K562 (cell line): ENCODE results near the gene MBP. TPM values are rescaled to one million over a fixed set of nuclear protein-coding genes. Genes with fewer than 3 reads are reported as not detected.
A peak's percentile ranks its signal among the peaks of the same experiment; 100 is the strongest.

ENCODE experiments used
- ATAC-seq: fragments of 200-7000 bp; cut with Tn5 transposase; 3 replicates; pipeline ENCODE4 v1.9.1; 2020; ENCODE audit warnings: moderate library complexity
- BruUV-seq: library from RNA; stranded (reverse); fragments of 400-500 nt; replicated peaks from 2 replicates; lab custom pipeline; 2021; lab: Mats Ljungman, UMichigan
- CTCF ChIA-PET: fragments of 300-600 bp; formaldehyde crosslinking; extraction: SDS; loops from one replicate; lab custom pipeline; 2021; ENCODE audit warnings: low intra/inter-chr PET ratio; lab: Yijun Ruan, JAX
- POLR2A ChIA-PET: fragments of 300-600, 350-650 bp; sonication (Branson Sonifier 250); formaldehyde crosslinking; extraction: SDS; loops from one replicate; lab custom pipeline; 2021; ENCODE audit warnings: antibody characterized with exemption, inconsistent platforms; lab: Yijun Ruan, JAX
- DNase-seq, 4 experiments: peaks; one replicate each; pipeline versions ENCODE4 v3.0.0 to v3.0.0-alpha.2; 2011 to 2018; ENCODE audit warnings: low spot score in 3 of 4, mixed read lengths in 3 of 4; ENCODE audit errors: extremely low read depth in 1 of 4
- FAIRE-seq: peaks from 2 replicates; lab custom pipeline; 2011; peaks lifted over from hg19 to GRCh38; lab: Jason Lieb, UNC
- H2AFZ ChIP-seq: 2 replicates; pipeline ENCODE4 v1.6.0; 2011; ENCODE audit warnings: low read depth, low read length, control low read depth, inconsistent platforms
- H3K27ac ChIP-seq: fragments of 200-600 bp; 3 replicates; pipeline ENCODE4 v1.8.0; 2011; ENCODE audit warnings: low read depth, mild to moderate bottlenecking, control low read depth, inconsistent platforms, low read length, moderate library complexity, mixed read lengths; ENCODE audit errors: extremely low read depth
- H3K27me3 ChIP-seq, 2 experiments: fragments of 300-600 bp in 1 of 2; 2 replicates in 1 of 2; 3 replicates in 1 of 2; pipeline versions ENCODE4 v1.6.0 to v1.8.0; 2011; ENCODE audit warnings: inconsistent platforms in 2 of 2, low read length in 2 of 2, mild to moderate bottlenecking in 1 of 2, mixed read lengths in 1 of 2, moderate library complexity in 1 of 2; ENCODE audit not compliant: control insufficient read depth in 2 of 2, insufficient read depth in 2 of 2
- H3K36me3 ChIP-seq: fragments of 300-600 bp; 3 replicates; pipeline ENCODE4 v1.8.0; 2011; ENCODE audit warnings: mild to moderate bottlenecking, low read length, inconsistent platforms; ENCODE audit not compliant: control insufficient read depth, insufficient read depth
- H3K4me1 ChIP-seq, 2 experiments: fragments of 200-600 bp in 1 of 2; replicated peaks in 1 of 2; 2 replicates in 1 of 2; 3 replicates in 1 of 2; pipeline versions ENCODE4 v1.5.1 to v1.8.0; 2011; ENCODE audit warnings: inconsistent platforms in 2 of 2, low read length in 2 of 2, mild to moderate bottlenecking in 1 of 2, mixed read lengths in 1 of 2, moderate library complexity in 1 of 2; ENCODE audit not compliant: control insufficient read depth in 2 of 2, insufficient read depth in 2 of 2
- H3K4me2 ChIP-seq: 2 replicates; pipeline ENCODE4 v1.6.1; 2011; ENCODE audit warnings: low read length, control low read depth, inconsistent platforms, mixed read lengths; ENCODE audit not compliant: insufficient read depth
- H3K4me3 ChIP-seq: fragments of 200-600 bp; sonication (generic), shearing (Covaris generic); 2 replicates; pipeline ENCODE4 v1.5.1; 2016; ENCODE audit warnings: control low read depth, inconsistent platforms
- H3K79me2 ChIP-seq: fragments of 200-600 bp; 3 replicates; pipeline ENCODE4 v1.8.0; 2011; ENCODE audit warnings: low read length, inconsistent platforms; ENCODE audit not compliant: control insufficient read depth, insufficient read depth
- H3K9ac ChIP-seq, 2 experiments: 2 replicates each; pipeline versions ENCODE4 v1.6.0 to v1.6.1; 2011; ENCODE audit warnings: low read depth in 2 of 2, low read length in 2 of 2, control low read depth in 1 of 2, inconsistent platforms in 1 of 2, mild to moderate bottlenecking in 1 of 2, mixed read lengths in 1 of 2; ENCODE audit not compliant: insufficient read depth in 1 of 2
- H3K9me1 ChIP-seq: one replicate; pipeline ENCODE4 v1.6.0; 2011; ENCODE audit warnings: inconsistent platforms, mild to moderate bottlenecking, low read length, moderate library complexity; ENCODE audit not compliant: control insufficient read depth, insufficient read depth
- H3K9me3 ChIP-seq: replicated peaks from 2 replicates; pipeline ENCODE4 v1.5.1; 2011; ENCODE audit warnings: low read depth, low read length, inconsistent platforms; ENCODE audit not compliant: control insufficient read depth, insufficient read depth
- H4K20me1 ChIP-seq: replicated peaks from 2 replicates; pipeline ENCODE4 v1.6.1; 2011; ENCODE audit warnings: low read length, inconsistent platforms, mixed read lengths; ENCODE audit not compliant: control insufficient read depth, insufficient read depth
- CXXC5 ChIP-seq: fragments of 250-450 bp; sonication (Bioruptor Pico); IDR thresholded peaks from 2 replicates; pipeline ENCODE4 v1.8.0; 2022; ENCODE audit warnings: inconsistent platforms, mild to moderate bottlenecking, moderate library complexity
- DLX4 ChIP-seq: fragments of 250-450 bp; sonication (Bioruptor Pico); IDR thresholded peaks from 2 replicates; pipeline ENCODE4 v1.6.1; 2021; ENCODE audit warnings: mild to moderate bottlenecking
- DMBX1 ChIP-seq: fragments of 250-450 bp; sonication (Bioruptor Pico); IDR thresholded peaks from 2 replicates; pipeline ENCODE4 v1.8.0; 2022; ENCODE audit warnings: inconsistent platforms, mild to moderate bottlenecking, moderate library complexity, borderline replicate concordance
- FOSL1 ChIP-seq: fragments of 200-800 bp; sonication (Bioruptor generic); conservative IDR thresholded peaks from 2 replicates; pipeline ENCODE4 v1.6.1; 2016; ENCODE audit warnings: missing genetic modification characterization, missing compliant biosample characterization
- JUNB ChIP-seq: fragments of 450-650 bp; formaldehyde crosslinking; conservative IDR thresholded peaks from 2 replicates; pipeline ENCODE4 v1.4.0; 2020; ENCODE audit warnings: mild to moderate bottlenecking
- TFE3 ChIP-seq: fragments of 450-650 bp; formaldehyde crosslinking; IDR thresholded peaks from 2 replicates; pipeline ENCODE4 v1.4.0; 2020; ENCODE audit warnings: mild to moderate bottlenecking, mixed read lengths
- USF2 ChIP-seq: sonication (generic); formaldehyde crosslinking; IDR thresholded peaks from 2 replicates; pipeline ENCODE4 v1.5.0; 2020; ENCODE audit warnings: missing genetic modification reagents
- ZBTB17 ChIP-seq: fragments of 450-650 bp; formaldehyde crosslinking; IDR thresholded peaks from 2 replicates; pipeline ENCODE4 v1.4.0; 2020; ENCODE audit warnings: mild to moderate bottlenecking
- ZNF134 ChIP-seq: fragments of 250-450 bp; sonication (Bioruptor Pico); conservative IDR thresholded peaks from 2 replicates; pipeline ENCODE4 v1.4.0; 2020
- ZNF184 ChIP-seq: sonication (generic); formaldehyde crosslinking; IDR thresholded peaks from 2 replicates; pipeline ENCODE4 v1.5.0; 2020; ENCODE audit warnings: missing genetic modification reagents
- ZNF311 ChIP-seq: fragments of 250-450 bp; sonication (Bioruptor Pico); IDR thresholded peaks from 2 replicates; pipeline ENCODE4 v1.4.0; 2020; ENCODE audit warnings: mild to moderate bottlenecking, moderate library complexity
- WGBS: fragments of 100-300 bp; shearing (Covaris generic); methylation state at CpG from one replicate; pipeline ENCODE4 v1.1.6; 2016; ENCODE audit warnings: low coverage, mixed read lengths; ENCODE audit not compliant: insufficient coverage; ENCODE audit errors: missing lambda C conversion rate; 5-methylcytosine and 5-hydroxymethylcytosine counted together
- in situ Hi-C: fragments of 300-500 bp; cut with MboI; formaldehyde crosslinking; loops from 4 replicates; pipeline ENCODE4 v1.15.0; 2018; ENCODE audit warnings: inconsistent platforms, mixed read lengths
- intact Hi-C: fragments of 100-400 bp; cut with micrococcal nuclease; formaldehyde crosslinking; loops from 2 replicates; pipeline ENCODE4 v1.14.2; 2022
- polyA plus RNA-seq, 8 experiments: library from polyadenylated mRNA; depleted of rRNA in 4 of 8; stranded (reverse) in 5 of 8; unstranded in 3 of 8; fragments of >200 nt; fragmentation: Nextera tagmentation in 2 of 8; fragmentation: Illumina TruSeq in 1 of 8; extraction: Ambion mirVana in 2 of 8; extraction: Trizol in 1 of 8; gene quantifications; 2 replicates each; pipeline versions ENCODE4 v1.2.1 to v1.2.3, GENCODE V29; 2011 to 2014; ENCODE audit warnings: inconsistent platforms in 1 of 8, missing spikeins in 1 of 8
- total RNA-seq, 7 experiments: library from RNA; depleted of rRNA in 6 of 7; stranded (reverse); fragments of >200 nt in 6 of 7; fragmentation: Illumina TruSeq in 2 of 7; extraction: Trizol in 2 of 7; gene quantifications; 2 replicates each; pipeline versions ENCODE4 v1.2.1 to v1.2.3, GENCODE V29; 2011 to 2021; ENCODE audit warnings: low replicate concordance in 1 of 7
- TF ChIP-seq, protein P1 (sequence below): sonication (generic); formaldehyde crosslinking; IDR thresholded peaks from 2 replicates; pipeline ENCODE4 v1.9.0; 2022; ENCODE audit warnings: mild to moderate bottlenecking, missing genetic modification reagents
- TF ChIP-seq, protein P2 (sequence below), 2 experiments: fragments of 200-800 bp in 1 of 2; sonication (Bioruptor generic) in 1 of 2; sonication (generic) in 1 of 2; formaldehyde crosslinking in 1 of 2; IDR thresholded peaks in 1 of 2; conservative IDR thresholded peaks in 1 of 2; 2 replicates each; pipeline versions ENCODE4 v1.5.0 to v1.6.1; 2016 to 2020; ENCODE audit warnings: missing compliant biosample characterization in 1 of 2, missing genetic modification characterization in 1 of 2, missing genetic modification reagents in 1 of 2

Gene MBP
- total and polyA plus RNA-seq, 9 of the 15 experiments (the other 6 are each of a cell fraction or from before 2014, with no cell fraction given), result 0.09 TPM; not detected in 8

DNA sequence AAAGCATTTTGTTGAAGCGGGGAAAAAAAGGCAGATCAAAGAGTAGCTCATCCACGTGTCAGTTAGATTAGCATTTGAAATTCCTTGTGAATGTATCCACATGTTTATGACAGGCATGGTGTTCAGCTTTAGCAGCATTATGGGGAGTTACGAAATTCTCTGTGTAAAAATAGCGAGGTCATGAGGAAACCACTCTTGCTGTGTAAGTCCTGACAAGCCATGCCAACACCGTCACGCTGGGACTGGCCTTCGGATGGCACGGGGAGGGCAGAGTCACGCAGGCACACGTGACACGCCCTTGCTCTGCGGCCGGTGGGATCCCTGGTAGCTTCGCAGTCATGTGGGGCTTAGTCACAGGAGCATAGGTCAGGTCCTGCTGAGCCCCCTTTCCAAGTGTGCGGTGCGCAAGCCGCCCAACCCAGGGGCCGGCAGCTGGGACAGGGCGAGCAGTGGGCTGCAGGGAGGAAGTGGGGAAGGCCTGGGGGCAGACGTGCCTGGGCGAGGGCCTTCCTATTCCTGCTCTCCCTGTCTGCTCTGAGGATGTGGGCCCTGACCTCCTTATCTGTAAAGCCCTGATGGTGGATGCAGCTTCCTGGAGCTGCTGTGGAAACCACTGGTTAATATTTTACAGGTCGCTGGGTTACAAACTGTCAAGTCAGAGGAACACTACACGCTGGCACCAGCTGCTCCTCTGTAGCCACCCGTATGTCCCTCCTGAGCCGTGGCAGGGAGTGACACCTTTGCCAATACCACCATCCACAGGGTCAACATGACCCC lies 18.0 kb downstream of the MBP start:
- Histone ChIP-seq H3K27ac (no peak overlapping the region), H3K79me2 (no peaks in the 10 kb centered on the region), H3K9me3 (no peaks in the 10 kb centered on the region), H3K9ac (no peak overlapping the region), H3K27me3 (peaks cover 0 to 28% of the 10 kb centered on the region in 2 experiments; a peak in 2 of 5 replicates), H4K20me1 (no peaks in the 10 kb centered on the region), H3K36me3 (no peaks in the 10 kb centered on the region), H3K4me3 (no peak overlapping the region), H3K9me1 (no peaks in the 10 kb centered on the region), H2AFZ (no peak overlapping the region), H3K4me1 (peaks cover 0 to 5% of the 10 kb centered on the region in 2 experiments; a peak in 1 of 5 replicates), H3K4me2 (no peak overlapping the region; the same call in 1 of the 2 replicates)
- in situ Hi-C loops (no loop called here), intact Hi-C loops (no loop called here)
- FAIRE-seq (no peak), ATAC-seq (no peak), DNase-seq (peak in 1 of 4 experiments; percentile 15)
- POLR2A ChIA-PET, result no interaction called here
- BruUV-seq, result no TSS peak
- CTCF ChIA-PET, result no interaction called here
- 1% methylated on average over 21 of the region's 25 CpGs for WGBS
- TF ChIP-seq ZNF184 (CRISPR knock-in tag) (no peak), JUNB (no peak), TFE3 (CRISPR knock-in tag) (peak; percentile 37; the same call in 1 of the 2 replicates), ZNF134 (0 out of 2 replicates have a peak, but pooled peaks have one; percentile 23), ZBTB17 (CRISPR knock-in tag) (peak; percentile 20; the same call in 1 of the 2 replicates), ZNF311 (peak; percentile 58; the same call in 1 of the 2 replicates), FOSL1 (tag) (peak; percentile 50), USF2 (CRISPR knock-in tag) (peak; percentile 41; the same call in 1 of the 2 replicates), DLX4 (no peak), DMBX1 (CRISPR knock-in tag) (peak; percentile 65; the same call in 1 of the 2 replicates), CXXC5 (CRISPR knock-in tag) (0 out of 2 replicates have a peak, but pooled peaks have one; percentile 16)
- TF ChIP-seq, protein P1, sequence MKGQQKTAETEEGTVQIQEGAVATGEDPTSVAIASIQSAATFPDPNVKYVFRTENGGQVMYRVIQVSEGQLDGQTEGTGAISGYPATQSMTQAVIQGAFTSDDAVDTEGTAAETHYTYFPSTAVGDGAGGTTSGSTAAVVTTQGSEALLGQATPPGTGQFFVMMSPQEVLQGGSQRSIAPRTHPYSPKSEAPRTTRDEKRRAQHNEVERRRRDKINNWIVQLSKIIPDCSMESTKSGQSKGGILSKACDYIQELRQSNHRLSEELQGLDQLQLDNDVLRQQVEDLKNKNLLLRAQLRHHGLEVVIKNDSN (CRISPR knock-in tag), result peak; percentile 23; the same call in 1 of the 2 replicates
- TF ChIP-seq, protein P2, sequence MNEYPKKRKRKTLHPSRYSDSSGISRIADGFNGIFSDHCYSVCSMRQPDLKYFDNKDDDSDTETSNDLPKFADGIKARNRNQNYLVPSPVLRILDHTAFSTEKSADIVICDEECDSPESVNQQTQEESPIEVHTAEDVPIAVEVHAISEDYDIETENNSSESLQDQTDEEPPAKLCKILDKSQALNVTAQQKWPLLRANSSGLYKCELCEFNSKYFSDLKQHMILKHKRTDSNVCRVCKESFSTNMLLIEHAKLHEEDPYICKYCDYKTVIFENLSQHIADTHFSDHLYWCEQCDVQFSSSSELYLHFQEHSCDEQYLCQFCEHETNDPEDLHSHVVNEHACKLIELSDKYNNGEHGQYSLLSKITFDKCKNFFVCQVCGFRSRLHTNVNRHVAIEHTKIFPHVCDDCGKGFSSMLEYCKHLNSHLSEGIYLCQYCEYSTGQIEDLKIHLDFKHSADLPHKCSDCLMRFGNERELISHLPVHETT (CRISPR knock-in tag; conservative IDR thresholded peaks at IDR 0.05 in 1 of 2, IDR thresholded peaks at IDR 0.05 in 1 of 2), result 0 out of 4 replicates have a peak, but pooled peaks of 1 of the 2 experiments have one; percentile 7
